Ishikawa (cell line): Measurements from ENCODE around the gene BAG5.

Source experiments
- CEBPB ChIP-seq: IDR thresholded peaks from 2 replicates; pipeline ENCODE4 v1.6.1; 2012
- CREB1 ChIP-seq: IDR thresholded peaks from 2 replicates; pipeline ENCODE4 v1.6.1; 2012; ENCODE audit warnings: low read depth
- EGR1 ChIP-seq: IDR thresholded peaks from 2 replicates; pipeline ENCODE4 v1.6.1; 2012
- EP300 ChIP-seq: IDR thresholded peaks from 2 replicates; pipeline ENCODE4 v1.6.1; 2012; ENCODE audit warnings: borderline replicate concordance
- FOXM1 ChIP-seq: IDR thresholded peaks from 2 replicates; pipeline ENCODE4 v1.6.1; 2012; ENCODE audit warnings: low read depth, borderline replicate concordance
- MAX ChIP-seq: IDR thresholded peaks from 2 replicates; pipeline ENCODE4 v1.6.1; 2012
- NFIC ChIP-seq: IDR thresholded peaks from 2 replicates; pipeline ENCODE4 v1.6.1; 2012
- RAD21 ChIP-seq: IDR thresholded peaks from 2 replicates; pipeline ENCODE4 v1.6.1; 2012; ENCODE audit warnings: low read depth
- REST ChIP-seq: IDR thresholded peaks from 2 replicates; pipeline ENCODE4 v1.6.1; 2012; ENCODE audit warnings: low read depth, mild to moderate bottlenecking
- TAF1 ChIP-seq: IDR thresholded peaks from 2 replicates; pipeline ENCODE4 v1.6.1; 2012; ENCODE audit warnings: low read depth, mild to moderate bottlenecking
- TCF12 ChIP-seq: IDR thresholded peaks from 2 replicates; pipeline ENCODE4 v1.6.1; 2012; ENCODE audit warnings: low read depth
- TEAD4 ChIP-seq: IDR thresholded peaks from 2 replicates; pipeline ENCODE4 v1.6.1; 2012
- USF1 ChIP-seq: IDR thresholded peaks from 2 replicates; pipeline ENCODE4 v1.6.1; 2012
- YY1 ChIP-seq: IDR thresholded peaks from 2 replicates; pipeline ENCODE4 v1.6.1; 2012; ENCODE audit warnings: low read depth
- ZBTB7A ChIP-seq: IDR thresholded peaks from 2 replicates; pipeline ENCODE4 v1.6.1; 2012; ENCODE audit warnings: low read depth

The BAG5 gene

GRCh38 chr14:103538291-103539055 is 24.0 kb downstream of the BAG5 start:
- TF ChIP-seq TAF1 (no peak), RAD21 (no peak), CEBPB (no peak), EP300 (no peak), YY1 (no peak), TEAD4 (no peak), EGR1 (no peak), USF1 (no peak), FOXM1 (no peak), ZBTB7A (no peak), CREB1 (no peak), TCF12 (no peak), REST (no peak)

GRCh38 chr14:103537175-103537990 is 25.1 kb downstream of the BAG5 start:
- TF ChIP-seq EP300: no peak
- no peak for TF ChIP-seq CEBPB
- TF ChIP-seq EGR1: no peak
- no peak for TF ChIP-seq NFIC
- no peak for TF ChIP-seq ZBTB7A
- no peak for TF ChIP-seq FOXM1
- TF ChIP-seq MAX: no peak
- TF ChIP-seq REST: no peak
- TF ChIP-seq CREB1: no peak
- no peak for TF ChIP-seq RAD21
- no peak for TF ChIP-seq TCF12
- no peak for TF ChIP-seq TEAD4
- no peak for TF ChIP-seq TAF1
- no peak for TF ChIP-seq USF1
- no peak for TF ChIP-seq YY1

- no peak for TF ChIP-seq EP300
- no peak for TF ChIP-seq REST
- no peak for TF ChIP-seq NFIC
- no peak for TF ChIP-seq MAX
- no peak for TF ChIP-seq FOXM1
- TF ChIP-seq CREB1: no peak
- no peak for TF ChIP-seq CEBPB
- no peak for TF ChIP-seq EGR1
- TF ChIP-seq TEAD4: no peak
- no peak for TF ChIP-seq YY1
- no peak for TF ChIP-seq TAF1
- no peak for TF ChIP-seq ZBTB7A
- no peak for TF ChIP-seq TCF12
- TF ChIP-seq USF1: no peak
- TF ChIP-seq RAD21: no peak
Observed at GRCh38 chr14:103536693-103537092, 25.8 kb downstream of the BAG5 start.
